ENCODE results near the gene TEX55. TPM values are rescaled to one million over a fixed set of nuclear protein-coding genes. Genes with fewer than 3 reads are reported as not detected.

TEX55 gene
- total RNA-seq, 1 donor from 2014 or later = not detected

Other genes with a start within 250 kb of the TEX55 start
- 8.2 TPM for gene IGSF11, start 111.3 kb upstream of the TEX55 start, total RNA-seq (ENCODE audit: unreplicated experiment)
- not detected for gene UPK1B, start 27.4 kb downstream of the TEX55 start, total RNA-seq (ENCODE audit: unreplicated experiment)
- gene B4GALT4, start 94.7 kb downstream of the TEX55 start, total RNA-seq (ENCODE audit: unreplicated experiment) = 24.3 TPM
- gene ARHGAP31, start 148.2 kb downstream of the TEX55 start, total RNA-seq (ENCODE audit: unreplicated experiment) = 0.20 TPM